Gastroesophageal sphincter (tissue), 3 donors: Measurements from ENCODE around the gene DUOX1.

Experiments used
- CTCF ChIP-seq, 4 experiments: fragments of 200-600 bp in 2 of 4; fragments of 450-650 bp in 2 of 4; sonication (generic) in 1 of 4; IDR thresholded peaks; one replicate each; pipeline ENCODE4 v1.5.1; 2017 to 2019; ENCODE audit warnings: antibody characterized with exemption in 4 of 4, mild to moderate bottlenecking in 2 of 4, moderate library complexity in 2 of 4
- EP300 ChIP-seq: sonication (generic); formaldehyde crosslinking; IDR thresholded peaks from one replicate; pipeline ENCODE4 v1.6.1; 2017; ENCODE audit warnings: antibody characterized with exemption, mild to moderate bottlenecking
- POLR2A ChIP-seq, 2 donors: fragments of 450-650 bp; IDR thresholded peaks; one replicate each; pipeline ENCODE4 v1.6.1; 2017; ENCODE audit warnings: antibody characterized with exemption in 2 of 2, mild to moderate bottlenecking in 2 of 2, moderate library complexity in 1 of 2
- POLR2AphosphoS5 ChIP-seq: sonication (generic); formaldehyde crosslinking; IDR thresholded peaks from one replicate; pipeline ENCODE4 v1.6.1; 2017; ENCODE audit warnings: antibody characterized with exemption

GRCh38 chr15:45165536-45165935 lies 35.7 kb downstream of the DUOX1 start:
- no peak for TF ChIP-seq POLR2A (IDR thresholded peaks at IDR 0.05)
- no peak for TF ChIP-seq EP300
- TF ChIP-seq CTCF (IDR thresholded peaks at IDR 0.05), result no peak
- TF ChIP-seq POLR2AphosphoS5, result no peak
